Stimulated activated CD4-positive, alpha-beta T cell treated with anti-CD3 and anti-CD28 coated beads, Interleukin-15, amount 100 ng/mL, for 48 hours (primary cell): ENCODE results near the gene FBLN7.
A peak's percentile ranks its signal among the peaks of the same experiment; 100 is the strongest.
"Not testable (repeated sequence)": the region's sequence is repeated elsewhere in the genome, so short reads cannot be mapped to it uniquely, and the experiment has no call there.

ENCODE experiments used
- DNase-seq, 2 donors: peaks; one replicate each; pipeline ENCODE4 v3.0.0-alpha.2; 2020; ENCODE audit warnings: low read depth in 2 of 2

The FBLN7 gene, protein sequence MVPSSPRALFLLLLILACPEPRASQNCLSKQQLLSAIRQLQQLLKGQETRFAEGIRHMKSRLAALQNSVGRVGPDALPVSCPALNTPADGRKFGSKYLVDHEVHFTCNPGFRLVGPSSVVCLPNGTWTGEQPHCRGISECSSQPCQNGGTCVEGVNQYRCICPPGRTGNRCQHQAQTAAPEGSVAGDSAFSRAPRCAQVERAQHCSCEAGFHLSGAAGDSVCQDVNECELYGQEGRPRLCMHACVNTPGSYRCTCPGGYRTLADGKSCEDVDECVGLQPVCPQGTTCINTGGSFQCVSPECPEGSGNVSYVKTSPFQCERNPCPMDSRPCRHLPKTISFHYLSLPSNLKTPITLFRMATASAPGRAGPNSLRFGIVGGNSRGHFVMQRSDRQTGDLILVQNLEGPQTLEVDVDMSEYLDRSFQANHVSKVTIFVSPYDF

GRCh38 chr2:112138159-112139032 lies at the start of gene FBLN7:
FBLN7 (plus strand) TSS chr2:112138385; CDS start chr2:112138656, 271 bp downstream.
- DNase-seq = no peak

- DNase-seq = no peak
Measured at GRCh38 chr2:112089375-112089774, 48.8 kb upstream of the FBLN7 start.

- no peak for DNase-seq
Measured at GRCh38 chr2:112092286-112093041, 45.7 kb upstream of the FBLN7 start.

- DNase-seq = no peak
Measured at GRCh38 chr2:112093216-112093615, 45.0 kb upstream of the FBLN7 start.

DNA sequence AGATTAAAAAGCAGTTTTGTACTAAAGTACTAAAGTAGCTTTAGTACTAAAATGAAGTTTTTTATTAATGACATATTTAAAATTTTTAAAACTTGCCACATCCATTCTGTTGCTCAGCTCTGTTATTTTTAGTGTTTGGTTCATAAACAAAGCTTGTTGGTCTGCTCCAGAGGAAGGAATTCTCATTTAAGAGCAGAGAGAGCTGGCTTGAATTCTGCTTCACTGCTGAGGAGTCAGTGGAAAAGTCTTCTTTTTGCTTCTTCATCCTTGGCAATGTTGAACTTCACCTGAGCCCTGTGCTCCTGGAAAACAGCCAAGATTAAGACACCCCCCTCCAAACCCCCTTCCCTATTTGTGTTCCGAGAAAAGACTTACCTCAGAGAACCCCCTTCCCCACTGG lies 42.5 kb upstream of the FBLN7 start:
- no peak for DNase-seq

DNA sequence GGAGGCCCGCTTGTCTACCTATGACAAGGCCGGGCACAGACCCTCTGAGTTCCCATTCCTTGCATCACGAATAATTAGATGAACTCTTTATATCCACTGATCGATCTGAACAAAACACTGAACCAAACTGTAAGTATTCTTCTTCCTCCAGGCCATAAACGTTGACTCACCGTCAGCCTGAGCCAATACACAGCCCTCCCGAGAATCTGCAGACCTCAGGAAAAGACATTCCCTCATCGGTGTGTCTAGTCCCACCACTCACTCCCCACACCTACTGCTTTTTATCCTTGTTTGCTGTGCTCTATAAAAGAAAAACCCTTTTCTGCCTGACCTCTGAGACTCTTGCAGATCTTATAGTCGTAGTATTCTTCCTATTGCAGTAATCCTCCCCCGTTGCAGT lies 42.1 kb upstream of the FBLN7 start:
- DNase-seq = no peak

DNA sequence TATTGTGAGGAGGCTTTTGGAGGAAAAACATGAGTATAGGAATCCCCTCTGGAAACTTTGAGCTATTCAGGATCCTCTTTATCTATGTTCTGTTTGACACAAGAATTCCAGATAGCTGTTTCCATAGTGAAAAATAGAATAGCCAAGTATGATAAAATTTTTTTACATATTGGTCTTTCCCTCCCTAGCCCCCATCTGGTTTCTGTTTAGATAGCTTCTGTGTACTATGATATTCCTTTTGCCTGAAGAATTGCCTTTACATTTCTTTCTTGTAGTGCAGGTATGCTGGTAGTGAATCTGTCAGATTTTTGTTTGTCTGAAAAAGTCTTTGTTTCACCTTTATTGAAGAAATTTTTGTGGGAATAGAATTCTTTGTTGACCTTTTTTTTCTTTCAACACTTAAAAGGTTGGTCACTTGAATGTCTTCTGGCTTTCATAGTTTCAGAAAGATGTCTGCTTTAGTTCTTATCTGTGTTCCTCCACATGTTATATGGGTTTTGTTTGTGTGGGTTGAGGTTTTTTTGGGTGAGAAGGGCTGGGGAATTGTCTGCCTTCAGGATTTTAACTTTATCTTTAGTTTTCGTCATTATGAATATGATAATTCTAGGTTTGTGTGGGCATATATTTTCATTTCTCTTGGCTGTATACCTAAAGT lies 29.9 kb upstream of the FBLN7 start:
- DNase-seq = no peak

- no peak for DNase-seq
Measured at GRCh38 chr2:112109278-112109677, 28.9 kb upstream of the FBLN7 start.

DNA sequence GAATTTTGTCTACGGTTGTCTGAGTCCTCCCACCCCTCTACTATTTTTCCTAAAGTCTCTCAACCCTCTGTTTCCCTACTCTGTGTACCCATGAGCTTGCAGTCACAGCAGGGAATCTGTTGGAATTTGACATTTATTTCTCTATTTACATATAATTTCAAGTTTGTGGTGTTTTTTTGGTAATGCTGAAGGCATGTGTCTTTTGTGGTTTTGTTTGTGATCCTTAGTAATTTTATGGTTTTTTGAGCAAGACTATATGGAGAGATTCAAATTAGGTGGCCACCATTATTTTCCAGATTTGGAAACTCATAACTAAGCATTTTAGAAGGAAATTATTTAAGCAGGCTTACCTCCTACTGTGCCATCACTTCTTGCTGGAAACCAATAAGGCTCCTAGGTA lies 27.2 kb upstream of the FBLN7 start:
- DNase-seq = no peak

DNA sequence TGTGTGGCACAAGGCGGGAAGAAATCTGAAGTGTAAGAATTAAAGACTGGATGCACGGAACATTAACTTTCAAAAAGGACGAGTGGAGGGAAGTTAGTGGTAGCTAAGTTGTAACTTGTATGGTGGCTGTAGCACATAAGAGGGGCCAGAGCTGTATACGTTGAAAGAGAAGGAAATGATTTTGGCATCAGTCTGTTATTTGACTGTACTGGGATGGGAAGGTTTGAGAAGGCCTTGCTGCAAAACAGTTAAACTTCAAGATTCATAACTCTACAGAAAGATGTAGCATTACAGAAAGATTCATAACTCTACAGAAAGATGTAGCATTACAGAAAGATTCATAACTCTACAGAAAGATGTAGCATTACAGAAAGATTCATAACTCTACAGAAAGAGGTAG lies 24.8 kb upstream of the FBLN7 start:
- not testable (repeated sequence) for DNase-seq

GRCh38 chr2:112118148-112118547 lies 20.0 kb upstream of the FBLN7 start:
- DNase-seq = no peak

DNA sequence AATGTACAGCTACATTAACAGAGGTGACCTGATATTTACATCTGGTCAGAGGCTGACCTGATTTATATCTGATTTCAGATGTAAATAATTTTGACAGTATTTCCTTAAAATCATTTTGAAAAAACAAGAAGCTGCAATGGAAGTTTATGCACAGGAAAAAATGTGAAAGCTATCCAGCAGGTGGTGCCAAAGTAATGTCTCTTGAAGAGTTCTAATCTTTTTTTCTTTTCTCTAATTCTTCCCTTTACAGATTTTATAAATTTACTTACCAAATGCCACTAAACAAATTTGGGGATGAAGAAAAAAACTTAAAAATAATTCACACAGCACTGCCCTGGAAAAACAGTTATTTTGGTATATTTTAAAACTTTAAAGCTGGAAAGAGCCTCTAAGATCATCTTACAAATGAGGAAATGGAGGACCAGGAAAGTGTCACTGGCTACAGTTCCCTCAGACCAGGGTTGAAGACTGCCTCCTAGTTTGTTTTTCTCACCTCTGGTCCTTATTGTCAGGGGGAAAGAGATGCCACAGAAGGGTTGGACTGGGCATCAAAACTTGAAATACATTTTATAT lies 16.4 kb upstream of the FBLN7 start:
- peak in 1 of 2 donors; percentile 31 for DNase-seq

DNA sequence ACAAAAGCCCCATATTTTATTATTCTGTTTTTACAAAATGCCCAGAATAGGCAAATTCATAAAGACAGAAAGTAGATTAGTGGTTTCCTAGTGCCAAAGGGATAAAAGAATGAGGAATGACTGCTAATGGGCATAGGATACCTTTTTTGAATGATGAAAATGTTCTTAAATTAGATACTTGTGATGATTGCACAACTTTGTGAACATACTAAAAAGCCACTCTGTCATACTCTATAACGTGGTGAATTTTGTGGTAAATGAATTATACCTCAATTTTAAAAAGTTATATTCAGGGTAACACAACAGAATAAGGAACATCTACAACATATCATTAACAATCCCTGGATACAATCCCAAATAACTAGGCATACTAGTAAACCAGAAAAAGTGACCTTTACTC lies 9.1 kb upstream of the FBLN7 start:
- DNase-seq = no peak

- DNase-seq = no peak
Measured at GRCh38 chr2:112133344-112133743, 4.8 kb upstream of the FBLN7 start.

GRCh38 chr2:112134120-112134519 lies 4.1 kb upstream of the FBLN7 start:
- DNase-seq = no peak

DNA sequence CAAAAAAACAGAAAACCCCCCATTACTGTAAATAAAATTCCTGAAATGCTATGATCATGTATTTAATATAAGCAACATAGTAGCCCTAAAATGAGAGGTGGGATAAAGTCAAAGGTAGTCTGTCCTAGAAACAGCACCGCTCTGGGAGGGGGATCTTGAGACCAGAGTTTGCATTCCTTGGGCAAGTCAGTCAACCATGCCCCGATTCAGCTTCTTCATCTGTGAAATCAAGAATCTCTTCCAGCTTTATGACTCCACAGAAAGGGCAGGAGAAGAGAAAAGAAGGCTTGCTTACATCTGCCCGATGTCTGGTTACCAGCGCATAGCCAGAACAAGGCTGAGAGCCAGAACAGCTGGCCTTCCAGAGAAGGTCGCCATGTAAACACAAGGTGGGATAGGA lies 2.1 kb upstream of the FBLN7 start:
- DNase-seq = no peak

DNA sequence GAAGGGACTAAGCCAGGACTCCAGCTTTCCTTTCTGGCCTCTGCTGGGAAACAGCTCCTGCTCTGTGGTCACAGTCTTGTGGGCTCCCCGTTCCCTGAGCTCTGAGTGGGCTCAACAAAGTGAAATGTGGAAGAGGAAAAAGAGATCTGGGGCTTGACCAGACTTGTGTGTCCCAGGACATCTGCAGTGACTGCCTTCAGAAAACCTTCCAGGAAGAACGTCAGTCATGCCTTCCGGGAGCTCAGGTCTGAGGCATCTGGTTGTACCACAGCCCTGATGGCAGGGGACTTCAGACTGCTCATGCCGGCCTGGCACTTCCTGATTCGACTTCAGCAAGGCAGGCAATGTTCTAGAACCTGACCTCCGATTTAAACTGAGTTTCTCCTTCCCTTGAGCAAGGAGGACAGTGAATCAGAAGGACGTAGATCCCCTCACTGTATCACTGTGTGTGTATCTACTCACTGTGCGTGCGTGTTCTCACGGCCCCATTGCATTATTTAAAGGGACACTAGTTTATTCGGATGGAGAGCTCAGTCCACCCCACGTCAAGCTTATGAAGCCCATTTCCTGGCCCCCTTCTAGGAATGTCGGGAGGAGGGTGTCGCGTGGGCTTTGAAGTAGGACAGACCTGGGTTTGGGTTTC lies 548 bp upstream of the FBLN7 start:
- DNase-seq = no peak

GRCh38 chr2:112139033-112139614 lies 939 bp downstream of the FBLN7 start:
- not testable (repeated sequence) for DNase-seq

DNA sequence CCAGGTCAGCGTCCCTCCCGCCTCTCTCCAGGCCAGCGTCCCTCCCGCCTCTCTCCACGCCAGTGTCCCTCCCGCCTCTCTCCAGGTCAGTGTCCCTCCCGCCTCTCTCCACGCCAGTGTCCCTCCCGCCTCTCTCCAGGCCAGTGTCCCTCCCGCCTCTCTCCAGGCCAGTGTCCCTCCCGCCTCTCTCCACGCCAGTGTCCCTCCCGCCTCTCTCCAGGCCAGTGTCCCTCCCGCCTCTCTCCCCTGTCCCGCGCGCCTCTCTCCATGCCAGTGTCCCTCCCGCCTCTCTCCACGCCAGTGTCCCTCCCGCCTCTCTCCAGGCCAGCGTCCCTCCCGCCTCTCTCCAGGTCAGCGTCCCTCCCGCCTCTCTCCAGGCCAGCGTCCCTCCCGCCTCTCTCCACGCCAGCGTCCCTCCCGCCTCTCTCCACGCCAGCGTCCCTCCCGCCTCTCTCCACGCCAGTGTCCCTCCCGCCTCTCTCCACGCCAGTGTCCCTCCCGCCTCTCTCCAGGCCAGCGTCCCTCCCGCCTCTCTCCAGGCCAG lies 1.5 kb downstream of the FBLN7 start:
- not testable (repeated sequence) for DNase-seq

GRCh38 chr2:112140205-112140802 lies 2.1 kb downstream of the FBLN7 start:
- no peak for DNase-seq
